ENCODE measurements around the gene NECAB2. TPM values are rescaled to one million over a fixed set of nuclear protein-coding genes. Genes with fewer than 3 reads are reported as not detected.

NECAB2 gene
- total RNA-seq (2022; extraction: Qiagen RNA extraction; ENCODE audit: low read depth): 1.6 to 3.7 TPM (median 2.8 TPM) in 5 replicates

DNA sequence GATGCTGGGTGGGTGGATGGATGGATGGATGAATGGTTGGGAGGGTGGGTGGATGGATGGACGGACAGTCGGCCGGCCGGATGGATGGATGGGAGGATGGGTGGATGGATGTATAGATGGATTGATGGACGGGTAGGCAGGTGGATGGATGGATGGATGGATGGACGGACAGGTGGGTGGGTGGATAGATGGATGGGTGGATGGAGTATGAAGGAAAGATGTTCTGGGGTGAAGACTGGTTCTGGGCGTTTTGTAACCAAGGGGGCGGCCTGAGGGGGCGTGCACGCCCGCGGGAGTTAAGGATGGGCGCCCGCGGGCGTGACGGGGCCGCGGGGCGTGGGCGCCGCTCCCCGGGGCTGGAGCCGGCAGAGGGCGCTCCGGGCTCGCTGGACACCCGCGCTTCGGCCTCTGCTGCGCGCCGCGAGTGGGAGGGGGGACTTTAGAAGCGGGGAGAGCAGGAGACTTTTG, at the start of gene NECAB2:
Gene NECAB2 (plus strand): TSS at position 407 of the 468 bp plus-strand sequence. CDS start 405 bp downstream, outside the sequence.

DNA sequence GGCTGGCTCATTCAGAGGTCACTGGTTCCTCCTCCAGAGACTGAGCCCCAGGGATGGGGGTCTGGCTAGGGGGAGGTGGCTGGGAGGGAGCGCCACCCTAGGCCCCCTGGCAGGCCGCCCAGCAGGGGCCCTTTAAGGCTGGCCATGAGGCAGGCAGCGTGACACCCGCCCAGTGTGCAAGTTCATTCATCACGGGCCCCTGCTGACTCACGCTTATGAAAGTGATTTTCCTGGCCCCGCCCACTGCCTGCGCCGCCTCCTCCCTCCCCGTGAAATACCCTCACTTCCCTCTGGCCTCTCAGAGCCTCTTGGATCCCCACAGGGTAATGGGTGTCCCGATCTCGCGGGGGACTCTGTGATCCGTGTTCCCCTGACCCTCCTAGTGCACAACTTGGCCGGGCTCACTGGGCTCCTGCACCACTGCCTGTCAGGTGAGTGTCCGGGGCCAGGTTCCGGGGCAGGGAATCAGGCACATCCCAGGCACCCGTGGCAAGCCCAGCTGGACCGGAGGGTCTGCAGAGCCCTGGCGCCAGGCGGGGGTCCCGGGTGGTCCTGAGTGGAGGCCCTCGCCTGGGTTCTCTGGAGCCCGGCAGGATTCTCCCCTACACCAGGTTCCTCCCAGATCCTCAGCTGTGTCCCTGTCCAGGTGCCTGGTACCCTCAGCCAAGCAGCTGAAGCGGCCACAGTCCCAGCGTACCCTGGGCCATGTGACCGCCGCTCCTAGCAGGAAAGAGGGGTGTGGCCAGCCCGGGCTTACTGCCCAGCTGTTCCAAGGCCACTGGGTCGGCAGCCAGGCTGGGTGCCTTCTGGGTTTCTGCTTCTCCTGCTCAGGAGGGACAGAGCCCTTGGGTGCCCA, 14.9 kb upstream of the NECAB2 start, which contains the start of gene OSGIN1:
Gene OSGIN1 (plus strand): TSS at position 301 of the 856 bp plus-strand sequence. CDS start 4,432 bp downstream, outside the sequence.

DNA sequence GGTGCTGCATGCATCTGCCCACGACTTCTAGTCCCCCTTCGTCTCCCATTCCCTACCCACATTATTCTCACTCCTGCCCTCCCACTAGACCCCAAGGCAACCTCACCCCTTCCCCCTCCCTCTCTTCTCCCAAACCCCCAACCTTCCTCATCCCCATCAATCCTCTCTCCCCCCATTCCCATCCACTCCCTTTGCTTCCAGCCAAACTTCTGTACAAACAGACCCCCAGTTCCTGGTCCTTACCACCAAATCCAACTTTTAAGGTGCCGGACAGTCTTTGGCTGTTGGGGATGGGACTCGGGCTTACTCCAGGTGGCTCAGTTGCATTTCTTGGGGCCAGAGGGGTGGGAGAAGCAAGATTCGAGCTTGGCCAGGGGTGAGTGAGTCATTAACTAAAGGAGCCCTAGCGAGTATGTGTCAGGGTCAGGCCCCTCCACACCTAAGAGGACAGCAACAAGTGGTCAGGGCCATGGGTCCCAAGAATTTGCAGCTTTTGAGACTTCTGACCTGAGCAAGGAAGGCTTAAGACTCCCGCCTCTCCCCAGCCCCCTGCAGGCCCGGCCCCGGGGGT, 74.3 kb downstream of the NECAB2 start, which contains the start of gene SLC38A8:
Gene SLC38A8 (minus strand): TSS at position 488 of the 571 bp plus-strand sequence. CDS start 638 bp downstream, outside the sequence.

Other genes with a start within 250 kb of the NECAB2 start
- 133 to 219 TPM (median 188 TPM) in 5 replicates for gene HSBP1, start 160.3 kb upstream of the NECAB2 start, total RNA-seq (2022; extraction: Qiagen RNA extraction; ENCODE audit: low read depth)
- gene MLYCD, start 69.1 kb upstream of the NECAB2 start, total RNA-seq (2022; extraction: Qiagen RNA extraction; ENCODE audit: low read depth): 1.1 to 2.3 TPM (median 2.1 TPM) in 5 replicates
- gene OSGIN1, start 15.0 kb upstream of the NECAB2 start, total RNA-seq (2022; extraction: Qiagen RNA extraction; ENCODE audit: low read depth): 30.1 to 64.8 TPM (median 39.7 TPM) in 5 replicates
- gene SLC38A8, start 74.6 kb downstream of the NECAB2 start, total RNA-seq (2022; extraction: Qiagen RNA extraction; ENCODE audit: low read depth): not detected in 5 replicates
- gene MBTPS1, start 148.7 kb downstream of the NECAB2 start, total RNA-seq (2022; extraction: Qiagen RNA extraction; ENCODE audit: low read depth): 40.5 to 52.4 TPM (median 50.1 TPM) in 5 replicates
- 15.8 to 21.0 TPM (median 18.6 TPM) in 5 replicates for gene HSDL1, start 176.9 kb downstream of the NECAB2 start, total RNA-seq (2022; extraction: Qiagen RNA extraction; ENCODE audit: low read depth)
- gene DNAAF1, start 177.1 kb downstream of the NECAB2 start, total RNA-seq (2022; extraction: Qiagen RNA extraction; ENCODE audit: low read depth): 0.26 to 0.45 TPM (median 0.38 TPM) in 5 replicates
- gene TAF1C, start 218.8 kb downstream of the NECAB2 start, total RNA-seq (2022; extraction: Qiagen RNA extraction; ENCODE audit: low read depth): 23.1 to 35.1 TPM (median 28.4 TPM) in 5 replicates
- gene ADAD2, start 222.9 kb downstream of the NECAB2 start, total RNA-seq (2022; extraction: Qiagen RNA extraction; ENCODE audit: low read depth): not detected in 5 replicates